Inferior parietal cortex (tissue), 1 donor: ENCODE results near the gene RAB11B.
A peak's percentile ranks its signal among the peaks of the same experiment; 100 is the strongest.
"Not testable (repeated sequence)": the region's sequence is repeated elsewhere in the genome, so short reads cannot be mapped to it uniquely, and the experiment has no call there.

Source experiments
- DNase-seq: peaks from one replicate; pipeline ENCODE4 v3.0.0-alpha.2; 2016; ENCODE audit errors: extremely low spot score

RAB11B gene

DNA sequence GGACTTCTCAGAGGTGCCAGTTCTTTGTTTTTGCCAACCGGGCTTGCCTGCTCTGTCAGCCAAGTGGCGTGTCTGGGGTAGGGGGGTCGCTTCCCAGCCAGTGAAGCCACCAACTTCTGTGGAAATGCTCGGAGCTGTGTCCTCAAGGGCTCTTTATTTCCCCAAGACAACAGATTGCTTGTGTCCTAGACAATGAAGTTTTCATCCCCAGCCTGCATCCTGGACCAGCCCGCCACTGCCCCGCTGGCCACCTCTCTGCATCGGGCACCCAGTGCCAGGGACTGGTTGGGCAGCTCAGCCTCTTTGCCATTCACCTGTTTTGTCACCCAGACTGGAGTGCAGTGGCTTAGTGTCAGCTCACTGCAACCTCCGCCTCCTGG lies 3.7 kb downstream of the RAB11B start:
- DNase-seq = peak; percentile 74

DNA sequence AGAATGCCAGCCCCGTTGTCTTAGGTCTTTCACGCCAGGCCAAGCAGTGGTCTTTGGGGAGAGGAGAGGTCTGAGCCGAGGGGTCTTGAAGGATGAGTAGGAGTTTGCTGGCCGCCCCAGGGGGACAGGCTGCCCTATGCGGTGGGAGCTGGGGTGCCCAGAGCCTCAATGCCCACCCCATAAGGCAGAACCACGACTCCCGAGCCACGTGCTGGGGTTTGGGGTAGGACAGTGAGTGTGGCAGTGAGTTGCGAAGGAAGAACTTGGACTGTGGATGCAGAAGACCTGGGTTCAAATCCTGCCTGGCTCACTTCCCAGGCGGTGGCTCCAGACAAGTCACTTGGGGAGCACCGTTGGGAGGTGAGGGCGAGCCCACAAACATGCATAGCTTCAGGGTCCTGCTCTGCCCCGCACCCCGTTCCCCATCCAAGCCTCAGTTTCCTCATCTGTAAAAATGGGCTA lies 5.5 kb downstream of the RAB11B start:
- DNase-seq = no peak

- no peak for DNase-seq
Observed at GRCh38 chr19:8396185-8396562, 6.0 kb downstream of the RAB11B start.

- DNase-seq = peak; percentile 65
Observed at GRCh38 chr19:8396563-8397203, 6.5 kb downstream of the RAB11B start.

GRCh38 chr19:8397271-8397670 lies 7.1 kb downstream of the RAB11B start:
- DNase-seq = no peak

DNA sequence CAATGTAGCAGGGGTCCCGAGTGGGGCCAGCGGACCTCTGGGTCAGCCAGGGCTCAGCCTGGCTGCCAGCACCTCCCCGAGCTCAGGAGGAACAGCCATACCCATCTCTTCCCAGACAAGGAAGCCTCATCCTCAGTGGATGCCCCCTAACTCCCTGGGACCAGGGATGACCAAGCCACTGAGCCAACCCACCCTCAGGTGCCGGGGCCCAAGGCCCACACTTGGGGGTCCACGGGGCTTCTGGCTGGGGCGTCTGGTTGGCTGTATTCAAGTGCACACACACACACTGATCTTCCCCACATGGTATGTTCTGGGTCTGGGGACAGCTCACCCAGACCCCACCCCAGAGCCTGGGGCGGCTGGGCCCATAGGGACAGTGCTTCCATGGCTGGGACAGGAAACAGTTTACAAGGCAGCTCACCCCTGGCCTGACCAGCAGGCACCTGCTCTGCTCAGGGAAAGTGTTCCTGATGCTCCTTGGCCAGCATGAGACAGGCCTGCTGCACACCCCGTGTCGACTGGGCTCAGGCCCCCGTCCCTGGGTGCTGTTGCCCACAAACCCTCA lies 7.7 kb downstream of the RAB11B start:
- DNase-seq = no peak

- no peak for DNase-seq
Observed at GRCh38 chr19:8398311-8398771, 8.2 kb downstream of the RAB11B start.

DNA sequence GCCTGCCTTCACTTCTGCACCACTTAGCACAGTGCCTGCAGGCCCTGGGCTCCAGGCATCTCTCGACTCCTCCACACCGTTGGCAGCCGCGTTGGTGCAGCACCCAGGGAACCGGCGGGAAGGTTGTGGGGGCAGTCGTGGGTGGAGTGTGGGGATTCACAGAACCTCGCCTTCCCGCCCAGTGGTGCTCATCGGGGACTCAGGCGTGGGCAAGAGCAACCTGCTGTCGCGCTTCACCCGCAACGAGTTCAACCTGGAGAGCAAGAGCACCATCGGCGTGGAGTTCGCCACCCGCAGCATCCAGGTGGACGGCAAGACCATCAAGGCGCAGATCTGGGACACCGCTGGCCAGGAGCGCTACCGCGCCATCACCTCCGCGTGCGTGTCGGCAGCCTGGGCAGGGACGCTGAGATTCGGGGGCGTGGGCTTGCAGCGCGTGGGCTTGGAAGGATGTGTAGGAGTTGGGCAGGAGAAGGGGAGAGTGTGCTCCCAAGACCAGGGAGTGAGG lies 9.6 kb downstream of the RAB11B start:
- DNase-seq = no peak

DNA sequence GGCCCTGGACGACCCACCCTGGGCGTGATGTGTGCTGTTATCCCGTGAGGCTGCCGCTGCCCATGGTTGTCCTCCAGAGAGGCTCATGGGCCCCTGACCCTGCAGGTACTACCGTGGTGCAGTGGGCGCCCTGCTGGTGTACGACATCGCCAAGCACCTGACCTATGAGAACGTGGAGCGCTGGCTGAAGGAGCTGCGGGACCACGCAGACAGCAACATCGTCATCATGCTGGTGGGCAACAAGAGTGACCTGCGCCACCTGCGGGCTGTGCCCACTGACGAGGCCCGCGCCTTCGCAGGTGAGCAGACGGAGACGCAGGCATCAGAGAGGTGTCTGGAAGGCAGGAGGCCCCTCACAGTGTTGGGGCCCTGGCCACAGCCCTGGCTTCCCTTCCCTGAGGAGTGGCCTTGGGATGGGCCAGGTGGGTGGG lies 11.8 kb downstream of the RAB11B start:
- DNase-seq = no peak

DNA sequence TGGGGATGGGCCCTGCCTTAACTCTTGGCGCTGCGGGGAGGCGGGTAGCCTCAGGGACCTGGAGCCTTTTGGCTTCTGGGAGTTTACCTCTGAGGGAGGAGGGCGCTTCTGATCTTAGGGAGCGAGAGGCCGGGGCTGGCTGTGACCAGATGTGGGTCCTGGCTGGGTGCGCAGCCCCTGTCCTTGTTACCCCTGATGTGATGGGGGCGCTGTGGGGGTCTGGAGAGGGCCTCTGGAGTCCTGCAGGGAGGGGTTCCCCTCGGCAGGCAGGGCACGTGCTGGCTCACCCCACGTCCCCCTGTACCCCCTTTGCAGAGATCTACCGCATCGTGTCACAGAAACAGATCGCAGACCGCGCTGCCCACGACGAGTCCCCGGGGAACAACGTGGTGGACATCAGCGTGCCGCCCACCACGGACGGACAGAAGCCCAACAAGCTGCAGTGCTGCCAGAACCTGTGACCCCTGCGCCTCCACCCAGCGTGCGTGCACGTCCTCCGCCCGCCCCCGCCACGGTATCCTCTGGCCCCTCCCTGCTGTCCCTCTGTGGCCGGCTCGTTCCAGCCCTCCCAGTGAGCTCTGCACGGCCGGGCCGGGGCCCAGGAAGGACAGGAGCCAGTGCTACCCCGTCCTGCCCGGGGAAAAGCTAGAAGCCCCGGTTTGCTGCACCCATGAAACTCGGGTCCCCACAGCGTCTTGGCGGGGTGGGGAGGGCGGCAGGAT lies 13.1 kb downstream of the RAB11B start:
- DNase-seq = no peak

DNA sequence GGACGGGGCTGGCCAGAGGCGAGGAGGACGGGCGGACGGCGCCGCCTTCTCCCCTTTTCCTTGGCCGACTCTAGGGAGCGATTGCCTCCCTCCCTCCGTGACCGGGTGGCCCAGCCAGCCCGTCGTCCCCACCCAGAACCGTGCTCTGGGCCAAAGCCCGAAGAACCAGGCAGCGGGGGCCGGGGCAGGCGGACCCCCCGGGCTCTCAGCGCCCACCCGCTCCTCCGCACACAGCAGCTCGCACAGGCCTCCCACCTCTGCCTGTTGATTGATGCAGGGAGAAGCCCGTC lies 13.6 kb downstream of the RAB11B start:
- DNase-seq = no peak

DNA sequence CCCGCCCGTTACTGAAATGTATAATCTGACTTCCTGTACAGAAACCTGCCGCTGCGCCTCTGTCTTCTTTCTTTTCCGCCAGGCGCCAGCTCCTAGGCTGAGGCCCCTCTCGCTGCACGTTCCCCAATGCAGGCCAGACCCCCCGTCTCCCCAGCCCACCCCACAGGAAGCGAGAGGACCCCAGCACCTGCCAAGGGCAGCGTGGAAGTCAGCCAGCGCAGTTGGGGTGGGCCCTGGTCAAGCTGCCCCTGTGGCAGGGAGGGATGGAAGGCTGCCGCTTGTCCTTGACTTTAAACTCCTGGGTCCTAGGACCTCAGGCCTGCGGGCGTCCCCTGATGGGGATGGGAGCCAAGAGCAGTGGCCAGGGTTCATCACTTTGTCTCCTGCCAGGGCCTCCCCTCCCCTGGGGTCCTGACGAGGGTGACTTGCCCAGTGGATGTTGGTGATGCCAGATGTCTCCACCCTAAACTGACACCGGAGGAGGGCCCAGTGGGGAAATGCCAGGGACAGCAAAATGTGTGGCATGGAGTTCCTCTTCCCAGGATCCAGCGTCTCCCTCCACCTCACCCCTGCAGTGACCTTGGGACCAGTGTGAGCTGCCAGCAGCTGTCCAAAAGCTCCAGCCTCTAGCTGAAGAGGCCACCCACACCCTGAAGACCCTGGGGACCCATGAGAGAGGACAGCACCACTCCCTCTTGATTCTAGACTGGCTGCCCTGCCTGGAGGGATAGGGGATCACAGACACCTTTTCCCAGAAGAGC lies 14.4 kb downstream of the RAB11B start:
- no peak for DNase-seq

- DNase-seq = not testable (repeated sequence)
Observed at GRCh38 chr19:8410718-8411117, 20.6 kb downstream of the RAB11B start.

GRCh38 chr19:8412783-8413628 lies 22.8 kb downstream of the RAB11B start, which contains the start of gene MARCHF2:
Gene MARCHF2, plus strand, starts transcription at chr19:8413305. Its CDS starts 8,536 bp downstream, at chr19:8421841.
- peak; percentile 96 for DNase-seq

- DNase-seq = no peak
Observed at GRCh38 chr19:8413629-8413995, 23.5 kb downstream of the RAB11B start.

DNA sequence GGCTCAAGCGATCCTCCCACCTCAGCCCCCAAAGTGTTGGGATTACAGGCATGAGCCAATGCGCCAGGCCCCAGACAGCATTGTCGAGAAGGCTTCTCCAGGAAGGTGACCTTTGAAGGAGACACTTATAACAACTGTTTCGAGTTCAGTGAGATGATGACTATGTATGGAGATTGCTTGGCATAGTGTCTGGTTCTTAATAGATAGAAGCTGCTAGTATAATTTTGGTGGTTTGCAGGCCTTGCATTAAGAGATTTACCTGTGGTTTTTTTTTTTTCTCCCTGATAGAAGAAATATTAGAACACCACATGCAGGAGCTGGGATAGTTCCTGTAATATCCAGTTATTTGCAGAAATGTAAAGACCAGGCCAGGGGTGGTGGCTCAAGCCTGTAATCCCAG lies 26.6 kb downstream of the RAB11B start:
- no peak for DNase-seq

- DNase-seq = no peak
Observed at GRCh38 chr19:8421484-8422461, 31.6 kb downstream of the RAB11B start.

- peak; percentile 19 for DNase-seq
Observed at GRCh38 chr19:8423817-8424223, 33.7 kb downstream of the RAB11B start.

DNA sequence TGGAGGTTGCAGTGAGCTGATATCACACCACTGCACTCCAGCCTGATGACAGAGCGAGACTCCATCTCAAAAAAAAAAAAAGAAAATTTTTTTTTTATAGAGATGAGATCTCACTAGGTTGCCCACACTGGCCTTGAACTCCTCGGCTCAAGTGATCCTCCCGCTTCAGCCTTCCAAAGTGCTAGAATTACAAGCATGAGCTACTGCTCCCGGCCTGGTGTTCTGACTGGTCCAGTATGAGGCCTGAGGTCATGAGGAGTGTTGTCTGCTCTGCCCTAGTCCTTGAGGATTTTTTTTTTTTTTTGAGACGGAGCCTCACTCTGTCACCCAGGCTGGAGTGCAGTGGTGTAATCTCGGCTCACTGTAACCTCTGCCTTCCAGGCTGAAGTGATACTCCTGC lies 35.2 kb downstream of the RAB11B start:
- not testable (repeated sequence) for DNase-seq

GRCh38 chr19:8426283-8426682 lies 36.1 kb downstream of the RAB11B start:
- DNase-seq = no peak
